Measurements from ENCODE around the gene LRPAP1.

- TF ChIP-seq CTCF (conservative IDR thresholded peaks at IDR 0.05; ENCODE audit: low read depth, low read length) (no peak), EZH2 (IDR thresholded peaks at IDR 0.05; ENCODE audit: borderline replicate concordance, low read depth, low read length, poor library complexity, severe bottlenecking) (no peak)
These were observed 30.9 kb downstream of the LRPAP1 start for GRCh38 chr4:3501126-3501824.
